Muscle layer of colon (tissue), 2 donors: ENCODE results near the gene CENPV.

Source experiments
- H3K27ac ChIP-seq: one replicate; pipeline ENCODE4 v1.7.0; 2013; ENCODE audit warnings: low read depth, mild to moderate bottlenecking, low read length, moderate library complexity
- H3K27me3 ChIP-seq, 2 donors: one replicate each; pipeline ENCODE4 v1.7.0; 2013; ENCODE audit warnings: low read length in 2 of 2, mild to moderate bottlenecking in 2 of 2; ENCODE audit not compliant: insufficient read depth in 2 of 2, control insufficient read depth in 1 of 2
- H3K36me3 ChIP-seq: one replicate; pipeline ENCODE4 v1.7.0; 2013; ENCODE audit warnings: mild to moderate bottlenecking, low read length; ENCODE audit not compliant: insufficient read depth
- H3K4me1 ChIP-seq: one replicate; pipeline ENCODE4 v1.7.0; 2013; ENCODE audit warnings: mild to moderate bottlenecking, low read length; ENCODE audit not compliant: insufficient read depth
- H3K4me3 ChIP-seq, 2 donors: one replicate each; pipeline ENCODE4 v1.7.0; 2013; ENCODE audit warnings: low read length in 2 of 2, low read depth in 1 of 2, mild to moderate bottlenecking in 1 of 2, moderate library complexity in 1 of 2
- H3K9ac ChIP-seq: one replicate; pipeline ENCODE4 v1.7.0; 2013; ENCODE audit warnings: low read length
- H3K9me3 ChIP-seq: one replicate; pipeline ENCODE4 v1.7.0; 2013; ENCODE audit warnings: mild to moderate bottlenecking, low read length
- donor health status: abdominal sarcoma.
- donor health status: Adenocarcinoma of cecum.

Gene CENPV

GRCh38 chr17:16380640-16381495 lies 27.6 kb upstream of the CENPV start, which contains the start of gene UBB:
Gene UBB, plus strand, starts transcription at chr17:16381091. Its CDS starts 817 bp downstream, at chr17:16381908.
- H3K36me3 ChIP-seq: peaks cover 21% of the 10 kb centered on the region
- H3K4me3 ChIP-seq: peak within 1 kb of the TSS; percentile 84
- peaks cover 13% of the 10 kb centered on the region for H3K4me1 ChIP-seq
- peak within 1 kb of the TSS; percentile 80 for H3K9ac ChIP-seq
- H3K9me3 ChIP-seq: no peaks in the 10 kb centered on the region
- H3K27ac ChIP-seq: peak within 1 kb of the TSS; percentile 92
- no peaks in the 10 kb centered on the region for H3K27me3 ChIP-seq

GRCh38 chr17:16379654-16380053 lies 26.4 kb upstream of the CENPV start:
- H3K27ac ChIP-seq: no peak overlapping the region
- no peak overlapping the region for H3K4me3 ChIP-seq
- peaks cover 13% of the 10 kb centered on the region for H3K4me1 ChIP-seq

DNA sequence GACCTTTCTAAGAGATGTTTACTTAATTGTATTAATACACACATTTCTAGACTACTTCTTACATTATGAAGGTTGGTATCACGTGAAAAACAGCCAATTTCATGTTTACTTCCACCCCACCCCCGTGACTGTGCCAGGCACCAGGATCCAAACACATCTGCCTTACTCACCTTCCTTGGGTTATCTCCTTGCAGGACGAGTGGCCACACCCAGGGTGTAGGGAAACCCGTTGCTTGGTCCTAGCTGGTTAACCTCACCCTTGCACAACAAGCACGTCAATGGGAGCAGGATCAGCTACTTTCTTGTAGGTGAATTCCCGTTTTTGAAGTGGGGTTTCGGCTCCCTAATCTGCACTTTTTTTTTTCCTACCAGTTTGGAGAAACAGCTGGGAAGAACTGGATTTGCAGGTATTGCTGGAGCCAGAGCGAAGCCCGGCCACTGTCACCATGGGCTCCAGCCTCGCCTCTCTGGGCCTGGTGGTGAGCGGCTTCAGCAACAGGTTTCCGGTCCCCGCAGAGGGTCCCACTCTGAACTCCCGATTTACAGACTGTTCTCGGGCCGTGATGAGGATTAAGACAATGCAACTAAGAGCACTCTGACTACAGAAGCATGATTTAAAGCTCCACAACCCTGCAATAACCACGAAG lies 25.5 kb upstream of the CENPV start:
- Histone ChIP-seq H3K4me3 (no peak overlapping the region), H3K27ac (no peak overlapping the region), H3K9ac (no peak overlapping the region), H3K27me3 (no peaks in the 10 kb centered on the region), H3K9me3 (no peaks in the 10 kb centered on the region), H3K4me1 (peaks cover 13% of the 10 kb centered on the region), H3K36me3 (peaks cover 17% of the 10 kb centered on the region)

More at GRCh38 chr17:16379654-16380053, 26.4 kb upstream of the CENPV start:
- no peaks in the 10 kb centered on the region for H3K9me3 ChIP-seq
- H3K9ac ChIP-seq: no peak overlapping the region
- no peaks in the 10 kb centered on the region for H3K27me3 ChIP-seq
- H3K36me3 ChIP-seq: peaks cover 21% of the 10 kb centered on the region

DNA sequence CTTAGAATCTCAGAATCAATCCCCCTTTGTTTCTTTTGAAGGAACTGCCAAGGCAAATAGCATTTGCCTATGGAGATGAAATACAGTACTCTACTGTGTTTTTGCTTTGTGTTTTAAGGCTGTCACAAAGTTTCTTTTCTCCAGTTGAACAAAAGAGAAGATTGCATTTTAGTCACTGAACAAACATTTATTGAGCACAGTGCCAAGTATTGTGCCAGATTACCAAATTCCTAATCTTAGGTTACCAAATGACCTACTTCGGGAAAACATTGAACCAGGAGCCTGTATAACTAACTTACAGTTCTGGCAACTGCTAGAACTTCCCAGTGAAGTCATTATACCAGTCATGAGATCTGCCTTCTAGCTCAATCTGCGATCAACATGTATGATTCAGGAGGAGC lies 24.7 kb upstream of the CENPV start:
- Histone ChIP-seq H3K36me3 (peaks cover 8% of the 10 kb centered on the region), H3K27me3 (no peaks in the 10 kb centered on the region), H3K27ac (no peak overlapping the region), H3K9ac (no peak overlapping the region), H3K4me1 (peaks cover 6% of the 10 kb centered on the region), H3K9me3 (no peaks in the 10 kb centered on the region), H3K4me3 (no peak overlapping the region)

DNA sequence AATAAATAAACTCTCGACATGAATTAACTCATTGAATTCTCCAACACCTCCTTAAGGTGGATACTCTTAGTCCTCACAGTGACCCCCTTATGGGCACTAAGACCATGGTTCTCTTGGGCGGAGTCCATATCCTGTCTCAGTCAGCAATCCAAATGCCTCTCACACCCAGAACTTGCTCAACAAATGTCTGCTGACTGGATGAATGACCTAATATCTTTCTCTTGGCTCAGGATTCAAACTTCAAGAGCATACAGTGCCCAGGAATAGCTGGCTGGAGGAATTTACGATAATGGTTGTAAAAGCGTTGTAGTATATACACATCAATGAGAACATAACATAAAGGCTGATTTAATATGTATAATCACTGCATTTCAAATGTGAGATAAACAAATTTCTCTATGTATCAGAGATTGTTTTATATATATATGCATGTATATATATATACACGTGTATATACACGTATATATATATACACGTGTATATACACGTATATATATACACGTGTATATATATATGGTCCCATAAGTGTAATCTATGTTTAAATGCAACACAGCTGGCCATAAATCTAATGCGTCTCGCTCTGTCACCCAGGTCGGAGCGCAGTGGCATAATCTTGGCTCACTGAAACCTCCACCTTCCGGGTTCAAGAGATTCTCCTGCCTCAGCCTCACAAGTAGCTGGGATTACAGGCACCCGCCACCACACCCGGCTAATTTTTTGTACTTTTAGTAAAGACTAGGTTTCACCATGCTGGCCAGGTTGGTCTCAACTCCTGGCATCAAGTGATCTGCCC lies 21.1 kb upstream of the CENPV start:
- Histone ChIP-seq H3K4me1 (no peaks in the 10 kb centered on the region), H3K4me3 (no peak overlapping the region), H3K9ac (no peak overlapping the region), H3K27me3 (no peaks in the 10 kb centered on the region), H3K27ac (no peak overlapping the region), H3K36me3 (no peaks in the 10 kb centered on the region), H3K9me3 (no peaks in the 10 kb centered on the region)

- no peak overlapping the region for H3K9ac ChIP-seq
- H3K36me3 ChIP-seq: no peaks in the 10 kb centered on the region
- no peaks in the 10 kb centered on the region for H3K27me3 ChIP-seq
- no peaks in the 10 kb centered on the region for H3K9me3 ChIP-seq
- H3K4me1 ChIP-seq: no peaks in the 10 kb centered on the region
- H3K27ac ChIP-seq: no peak overlapping the region
- H3K4me3 ChIP-seq: no peak overlapping the region
Measured at GRCh38 chr17:16371742-16372141, 18.5 kb upstream of the CENPV start.

GRCh38 chr17:16364625-16365024 lies 11.4 kb upstream of the CENPV start:
- Histone ChIP-seq H3K27ac (no peak overlapping the region), H3K9ac (no peak overlapping the region)

GRCh38 chr17:16363749-16364536 lies 10.7 kb upstream of the CENPV start:
- Histone ChIP-seq H3K9ac (no peak overlapping the region), H3K36me3 (no peaks in the 10 kb centered on the region), H3K27ac (no peak overlapping the region), H3K4me3 (no peak overlapping the region), H3K9me3 (no peaks in the 10 kb centered on the region), H3K4me1 (no peaks in the 10 kb centered on the region), H3K27me3 (no peaks in the 10 kb centered on the region)

More at GRCh38 chr17:16364625-16365024, 11.4 kb upstream of the CENPV start:
- Histone ChIP-seq H3K36me3 (no peaks in the 10 kb centered on the region), H3K9me3 (no peaks in the 10 kb centered on the region), H3K27me3 (no peaks in the 10 kb centered on the region), H3K4me1 (no peaks in the 10 kb centered on the region), H3K4me3 (no peak overlapping the region)

DNA sequence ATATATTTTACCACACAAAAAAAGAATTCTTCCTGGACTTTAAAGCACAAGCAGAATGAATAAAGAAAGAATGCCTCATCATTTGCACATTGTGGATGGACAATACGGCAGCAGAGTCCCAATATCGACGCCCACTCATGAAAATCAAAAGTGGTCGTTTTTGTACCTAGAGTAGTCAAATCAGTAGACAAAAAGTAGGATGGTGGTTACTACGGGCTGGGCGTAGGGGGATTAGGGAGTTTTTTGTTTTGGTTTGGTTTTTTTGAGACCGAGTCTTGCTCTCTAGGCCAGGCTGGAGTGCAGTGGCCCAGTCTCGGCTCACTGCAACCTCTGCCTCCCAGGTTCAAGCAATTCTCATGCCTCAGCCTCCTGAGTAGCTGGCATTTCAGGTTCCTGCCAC lies 8.6 kb upstream of the CENPV start:
- no peak overlapping the region for H3K4me3 ChIP-seq
- H3K27ac ChIP-seq: no peak overlapping the region
- H3K36me3 ChIP-seq: no peaks in the 10 kb centered on the region
- no peaks in the 10 kb centered on the region for H3K27me3 ChIP-seq
- no peak overlapping the region for H3K9ac ChIP-seq
- H3K4me1 ChIP-seq: no peaks in the 10 kb centered on the region
- no peaks in the 10 kb centered on the region for H3K9me3 ChIP-seq

DNA sequence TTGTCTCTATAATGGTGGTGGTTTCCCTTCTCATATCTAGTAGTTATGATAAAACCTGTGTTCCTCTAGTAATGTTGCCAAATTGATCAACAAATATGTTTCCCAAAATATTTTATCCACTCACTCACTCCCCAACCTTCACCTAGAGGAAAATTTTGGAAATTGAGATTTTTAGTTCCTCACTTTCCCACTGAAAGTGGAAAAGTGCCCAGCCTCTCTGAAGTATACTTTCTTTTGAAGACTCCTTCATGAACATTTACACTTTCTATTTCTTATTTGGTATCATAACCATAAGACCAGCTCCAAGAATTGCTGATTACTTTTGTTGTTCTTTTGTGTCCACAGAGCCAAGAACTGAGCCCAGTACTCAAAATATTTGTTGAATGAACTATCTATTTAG lies 5.1 kb upstream of the CENPV start:
- no peak overlapping the region for H3K4me3 ChIP-seq
- H3K4me1 ChIP-seq: no peaks in the 10 kb centered on the region
- no peaks in the 10 kb centered on the region for H3K36me3 ChIP-seq
- H3K9me3 ChIP-seq: no peaks in the 10 kb centered on the region
- H3K27me3 ChIP-seq: no peaks in the 10 kb centered on the region
- H3K9ac ChIP-seq: no peak overlapping the region
- H3K27ac ChIP-seq: no peak overlapping the region
